ENCODE measurements around the gene THEMIS2. TPM values are rescaled to one million over a fixed set of nuclear protein-coding genes. Genes with fewer than 3 reads are reported as not detected.

Gene THEMIS2
- total and polyA plus RNA-seq, 12 donors = 1.9 to 58.0 (median 19.0) TPM

GRCh38 chr1:27864264-27864895 lies 8.0 kb upstream of the THEMIS2 start:
- DNase-seq = peak in 4 of 7 donors; percentile 26 to 39 (median 28)
- Histone ChIP-seq H3K27ac (peak overlapping the region in 3 of 5 donors; percentile 53 to 86 (median 79)), H3K9me3 (replicated peaks in 1 of 3) (no peaks in the 10 kb centered on the region), H3K27me3 (no peaks in the 10 kb centered on the region), H3K4me3 (no peak overlapping the region), H3K4me1 (replicated peaks in 1 of 2) (peaks cover 4 to 16% of the 10 kb centered on the region in 2 donors), H3K36me3 (replicated peaks in 1 of 2) (no peaks in the 10 kb centered on the region)
- TF ChIP-seq CTCF (IDR thresholded peaks at IDR 0.05) (no peak), POLR2A (IDR thresholded peaks at IDR 0.05) (no peak)
- intact Hi-C loops (cut with DNase I) = no loop called here
- 79 to 85% (median 81%) methylated on average over 8 of the region's 8 CpGs for WGBS, 4 donors

GRCh38 chr1:27865821-27866220 lies 6.5 kb upstream of the THEMIS2 start:
- no peak for DNase-seq
- Histone ChIP-seq H3K27me3 (no peaks in the 10 kb centered on the region), H3K4me1 (replicated peaks in 1 of 2) (peaks cover 4 to 16% of the 10 kb centered on the region in 2 donors), H3K27ac (no peak overlapping the region), H3K36me3 (replicated peaks in 1 of 2) (no peaks in the 10 kb centered on the region), H3K9me3 (replicated peaks in 1 of 3) (no peaks in the 10 kb centered on the region), H3K4me3 (no peak overlapping the region)
- WGBS, 4 donors = 83 to 91% (median 87%) methylated on average over 9 to 10 of the region's 10 CpGs
- intact Hi-C loops (cut with DNase I) = no loop called here
- no peak for TF ChIP-seq POLR2A (IDR thresholded peaks at IDR 0.05)
- no peak for TF ChIP-seq CTCF (IDR thresholded peaks at IDR 0.05)

GRCh38 chr1:27868556-27868931 lies 3.8 kb upstream of the THEMIS2 start:
- Histone ChIP-seq H3K27me3 (no peaks in the 10 kb centered on the region), H3K4me1 (replicated peaks in 1 of 2) (peaks cover 5 to 19% of the 10 kb centered on the region in 2 donors), H3K9me3 (replicated peaks in 1 of 3) (no peaks in the 10 kb centered on the region), H3K27ac (peak overlapping the region in 1 of 5 donors; percentile 57), H3K4me3 (no peak overlapping the region), H3K36me3 (replicated peaks in 1 of 2) (no peaks in the 10 kb centered on the region)
- WGBS, 4 donors = 81 to 91% (median 90%) methylated on average over 8 to 11 of the region's 11 CpGs
- no peak for DNase-seq
- intact Hi-C loops (cut with DNase I) = no loop called here
- TF ChIP-seq CTCF (IDR thresholded peaks at IDR 0.05) (no peak), POLR2A (IDR thresholded peaks at IDR 0.05) (no peak)

- WGBS, 4 donors = 57 to 67% (median 62%) methylated on average over 7 to 16 of the region's 16 CpGs
- intact Hi-C loops (cut with DNase I) = no loop called here
- TF ChIP-seq POLR2A (IDR thresholded peaks at IDR 0.05) (no peak), CTCF (IDR thresholded peaks at IDR 0.05) (no peak)
- Histone ChIP-seq H3K27me3 (no peaks in the 10 kb centered on the region), H3K27ac (peak overlapping the region in 2 of 5 donors; percentile 34 to 57), H3K9me3 (replicated peaks in 1 of 3) (no peaks in the 10 kb centered on the region), H3K4me1 (replicated peaks in 1 of 2) (peaks cover 5 to 14% of the 10 kb centered on the region in 2 donors), H3K36me3 (replicated peaks in 1 of 2) (no peaks in the 10 kb centered on the region), H3K4me3 (no peak overlapping the region)
- DNase-seq = peak in 2 of 7 donors; percentile 21 to 29
Measured at GRCh38 chr1:27868932-27869718, 3.2 kb upstream of the THEMIS2 start.
